SK-N-SH (cell line): ENCODE results near the gene ALG9. TPM values are rescaled to one million over a fixed set of nuclear protein-coding genes. Genes with fewer than 3 reads are reported as not detected.

Experiments
- CTCF ChIA-PET: fragments of 300-600, 350-600 bp; formaldehyde crosslinking; extraction: SDS; loops from one replicate; lab custom pipeline; 2021; lab: Yijun Ruan, JAX
- POLR2A ChIA-PET: fragments of 350-600 bp; sonication (Branson Sonifier 250); formaldehyde crosslinking; extraction: SDS; loops from one replicate; lab custom pipeline; 2020; ENCODE audit warnings: antibody characterized with exemption, inconsistent platforms; lab: Yijun Ruan, JAX
- DNase-seq: peaks from one replicate; pipeline ENCODE4 v3.0.0; 2012
- H2AFZ ChIP-seq: fragments of 200-600 bp; sonication (generic); 2 replicates; pipeline ENCODE4 v1.8.1; 2016; ENCODE audit warnings: antibody characterized with exemption, mild to moderate bottlenecking, low read depth
- H3F3A ChIP-seq: fragments of 200-600 bp; sonication (generic); replicated peaks from 2 replicates; pipeline ENCODE3; 2016; ENCODE audit warnings: antibody characterized with exemption, mild to moderate bottlenecking; ENCODE audit not compliant: insufficient read depth
- H3K27ac ChIP-seq, 2 experiments: fragments of 200-500 bp in 1 of 2; fragments of 200-600 bp in 1 of 2; sonication (Bioruptor generic) in 1 of 2; sonication (generic), shearing (Covaris generic) in 1 of 2; 2 replicates each; pipeline versions ENCODE4 v1.5.1 to v1.6.1; 2014 to 2016; ENCODE audit warnings: low read depth in 2 of 2, inconsistent platforms in 1 of 2, low read length in 1 of 2, mild to moderate bottlenecking in 1 of 2, mixed read lengths in 1 of 2
- H3K27me3 ChIP-seq: fragments of 200-600 bp; sonication (generic), shearing (Covaris generic); 2 replicates; pipeline ENCODE4 v1.6.1; 2016; ENCODE audit warnings: mixed run types; ENCODE audit not compliant: insufficient read depth
- H3K36me3 ChIP-seq, 2 experiments: fragments of 200-500 bp in 1 of 2; fragments of 200-600 bp in 1 of 2; sonication (Bioruptor generic) in 1 of 2; sonication (generic) in 1 of 2; replicated peaks in 1 of 2; 2 replicates each; pipeline versions ENCODE3 to v1.5.1; 2014 to 2016; ENCODE audit warnings: low read length in 1 of 2, mild to moderate bottlenecking in 1 of 2; ENCODE audit not compliant: insufficient read depth in 2 of 2, control insufficient read depth in 1 of 2
- H3K4me1 ChIP-seq, 2 experiments: fragments of 200-500 bp in 1 of 2; fragments of 200-600 bp in 1 of 2; sonication (Bioruptor generic) in 1 of 2; sonication (generic), shearing (Covaris generic) in 1 of 2; 2 replicates each; pipeline versions ENCODE4 v1.5.1 to v1.6.1; 2014 to 2016; ENCODE audit warnings: low read depth in 1 of 2, low read length in 1 of 2, mixed run types in 1 of 2; ENCODE audit not compliant: insufficient read depth in 2 of 2, control insufficient read depth in 1 of 2
- H3K4me2 ChIP-seq: fragments of 200-600 bp; sonication (generic), shearing (Covaris generic); 2 replicates; pipeline ENCODE4 v1.6.1; 2017; ENCODE audit warnings: mixed run types
- H3K4me3 ChIP-seq, 2 experiments: fragments of 200-500 bp in 1 of 2; fragments of 200-600 bp in 1 of 2; sonication (Bioruptor generic) in 1 of 2; sonication (generic), shearing (Covaris generic) in 1 of 2; 2 replicates each; pipeline versions ENCODE4 v1.5.1 to v1.8.1; 2014 to 2016; ENCODE audit warnings: low read depth in 2 of 2, inconsistent platforms in 1 of 2, low read length in 1 of 2, mild to moderate bottlenecking in 1 of 2, mixed read lengths in 1 of 2, moderate library complexity in 1 of 2
- H3K79me2 ChIP-seq: fragments of 200-600 bp; sonication (generic); 2 replicates; pipeline ENCODE4 v1.8.1; 2017; ENCODE audit warnings: mild to moderate bottlenecking; ENCODE audit not compliant: insufficient read depth
- H3K9ac ChIP-seq: fragments of 200-600 bp; sonication (generic); 2 replicates; pipeline ENCODE4 v1.6.1; 2017; ENCODE audit warnings: mixed run types
- H3K9me2 ChIP-seq: fragments of 200-600 bp; sonication (generic); 2 replicates; pipeline ENCODE4 v1.6.1; 2017; ENCODE audit warnings: mixed run types
- H3K9me3 ChIP-seq: fragments of 200-600 bp; sonication (generic); 2 replicates; pipeline ENCODE4 v1.6.1; 2017; ENCODE audit warnings: mixed run types, mild to moderate bottlenecking, moderate library complexity
- H4K20me1 ChIP-seq: fragments of 200-600 bp; sonication (generic); 2 replicates; pipeline ENCODE4 v1.6.1; 2017; ENCODE audit warnings: mild to moderate bottlenecking, mixed run types; ENCODE audit not compliant: insufficient read depth
- EP300 ChIP-seq, 2 experiments: IDR thresholded peaks; 2 replicates each; pipeline versions ENCODE4 v1.4.0 to v1.6.1; 2012; ENCODE audit warnings: borderline replicate concordance in 1 of 2, low read depth in 1 of 2, low read length in 1 of 2
- EZH2phosphoT487 ChIP-seq: fragments of 200-600 bp; sonication (generic); IDR thresholded peaks from 2 replicates; pipeline ENCODE4 v1.6.1; 2017; ENCODE audit warnings: low read depth, mixed run types, mild to moderate bottlenecking, antibody characterized with exemption, moderate library complexity, borderline replicate concordance
- GABPA ChIP-seq: IDR thresholded peaks from 2 replicates; pipeline ENCODE4 v1.4.0; 2012; ENCODE audit warnings: low read depth, mild to moderate bottlenecking
- GATA2 ChIP-seq: sonication (generic); formaldehyde crosslinking; IDR thresholded peaks from 2 replicates; pipeline ENCODE4 v1.5.0; 2020; ENCODE audit warnings: mild to moderate bottlenecking, missing genetic modification reagents
- JUND ChIP-seq: IDR thresholded peaks from 2 replicates; pipeline ENCODE4 v1.4.0; 2012
- MEF2A ChIP-seq: IDR thresholded peaks from 2 replicates; pipeline ENCODE4 v1.4.0; 2012; ENCODE audit warnings: low read depth, borderline replicate concordance
- NFIC ChIP-seq: IDR thresholded peaks from 2 replicates; pipeline ENCODE4 v1.4.0; 2012; ENCODE audit warnings: borderline replicate concordance
- NRF1 ChIP-seq: IDR thresholded peaks from 2 replicates; pipeline ENCODE4 v1.6.1; 2012; ENCODE audit warnings: low read depth, mild to moderate bottlenecking, low read length
- RAD21 ChIP-seq: IDR thresholded peaks from 2 replicates; pipeline ENCODE4 v1.6.1; 2012; ENCODE audit warnings: mild to moderate bottlenecking, low read length
- RCOR1 ChIP-seq: fragments of 150-350 bp; IDR thresholded peaks from 2 replicates; pipeline ENCODE4 v1.6.1; 2017; ENCODE audit warnings: antibody characterized with exemption, low read length
- RFX5 ChIP-seq: IDR thresholded peaks from 2 replicates; pipeline ENCODE4 v1.6.1; 2012; ENCODE audit warnings: mild to moderate bottlenecking, improper control_type of control experiment, low read length
- RXRA ChIP-seq: IDR thresholded peaks from 2 replicates; pipeline ENCODE4 v1.4.0; 2012; ENCODE audit warnings: low read depth, mild to moderate bottlenecking, borderline replicate concordance
- SIN3A ChIP-seq: IDR thresholded peaks from 2 replicates; pipeline ENCODE4 v1.6.1; 2012; ENCODE audit warnings: low read depth, mild to moderate bottlenecking, low read length, moderate library complexity, borderline replicate concordance
- SMC3 ChIP-seq: IDR thresholded peaks from 2 replicates; pipeline ENCODE4 v1.6.1; 2012; ENCODE audit warnings: low read depth, low read length, improper control_type of control experiment
- TCF12 ChIP-seq: IDR thresholded peaks from 2 replicates; pipeline ENCODE4 v1.4.0; 2012
- YY1 ChIP-seq: IDR thresholded peaks from 2 replicates; pipeline ENCODE4 v1.4.0; 2012; ENCODE audit warnings: low read depth, mild to moderate bottlenecking
- WGBS: methylation state at CpG from one replicate; pipeline ENCODE4 v1.1.6; 2017; ENCODE audit warnings: low lambda C conversion rate; 5-methylcytosine and 5-hydroxymethylcytosine counted together
- polyA plus RNA-seq, 3 experiments: library from polyadenylated mRNA; depleted of rRNA; stranded (reverse); fragments of >200 nt; gene quantifications; 2 replicates each; pipeline ENCODE4 v1.2.3, GENCODE V29; 2012
- TF ChIP-seq, protein P1 (sequence below): IDR thresholded peaks from 2 replicates; pipeline ENCODE4 v1.6.1; 2012; ENCODE audit warnings: mild to moderate bottlenecking, low read depth, low read length, moderate library complexity
- TF ChIP-seq, protein P2 (sequence below): IDR thresholded peaks from 2 replicates; pipeline ENCODE4 v1.4.0; 2012; ENCODE audit warnings: low read depth, borderline replicate concordance
- TF ChIP-seq, protein P3 (sequence below): IDR thresholded peaks from 2 replicates; pipeline ENCODE4; 2012
- TF ChIP-seq, protein P4 (sequence below): fragments of 200-600 bp; sonication (generic); IDR thresholded peaks from 2 replicates; pipeline ENCODE4 v1.6.1; 2017; ENCODE audit warnings: antibody characterized with exemption, mild to moderate bottlenecking, moderate library complexity

Gene ALG9
- polyA plus RNA-seq, 1 of the 3 experiments (the other 2 are of a cell fraction) = 17.9 TPM

DNA sequence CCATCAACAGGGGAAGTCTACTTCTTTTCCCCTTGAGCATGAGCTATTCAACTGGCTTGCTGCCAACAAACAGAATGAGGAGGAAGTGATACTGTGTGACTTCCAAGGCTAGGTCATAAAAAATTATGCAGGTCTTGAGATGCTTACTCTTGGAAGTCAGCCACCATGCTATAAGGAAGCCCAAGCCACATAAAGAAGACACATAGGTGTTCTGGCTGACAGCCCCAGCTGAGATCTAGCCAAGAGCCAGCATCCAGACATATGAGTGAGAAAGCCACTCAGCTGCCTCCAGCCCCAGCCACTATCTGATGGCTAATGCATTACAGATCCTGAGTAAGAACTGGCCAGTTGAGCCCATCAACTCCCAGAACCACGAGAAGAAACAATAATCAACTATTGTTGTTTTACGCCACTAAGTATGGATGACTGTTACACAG, 74.2 kb downstream of the ALG9 start (continued):
- TF ChIP-seq RXRA (no peak), RAD21 (no peak), RCOR1 (no peak; the same call in 1 of the 2 replicates), TCF12 (0 out of 2 replicates have a peak, but pooled peaks have one; percentile 9), SMC3 (no peak), NFIC (peak; percentile 58; the same call in 1 of the 2 replicates), RFX5 (no peak)
- TF ChIP-seq, protein P1, sequence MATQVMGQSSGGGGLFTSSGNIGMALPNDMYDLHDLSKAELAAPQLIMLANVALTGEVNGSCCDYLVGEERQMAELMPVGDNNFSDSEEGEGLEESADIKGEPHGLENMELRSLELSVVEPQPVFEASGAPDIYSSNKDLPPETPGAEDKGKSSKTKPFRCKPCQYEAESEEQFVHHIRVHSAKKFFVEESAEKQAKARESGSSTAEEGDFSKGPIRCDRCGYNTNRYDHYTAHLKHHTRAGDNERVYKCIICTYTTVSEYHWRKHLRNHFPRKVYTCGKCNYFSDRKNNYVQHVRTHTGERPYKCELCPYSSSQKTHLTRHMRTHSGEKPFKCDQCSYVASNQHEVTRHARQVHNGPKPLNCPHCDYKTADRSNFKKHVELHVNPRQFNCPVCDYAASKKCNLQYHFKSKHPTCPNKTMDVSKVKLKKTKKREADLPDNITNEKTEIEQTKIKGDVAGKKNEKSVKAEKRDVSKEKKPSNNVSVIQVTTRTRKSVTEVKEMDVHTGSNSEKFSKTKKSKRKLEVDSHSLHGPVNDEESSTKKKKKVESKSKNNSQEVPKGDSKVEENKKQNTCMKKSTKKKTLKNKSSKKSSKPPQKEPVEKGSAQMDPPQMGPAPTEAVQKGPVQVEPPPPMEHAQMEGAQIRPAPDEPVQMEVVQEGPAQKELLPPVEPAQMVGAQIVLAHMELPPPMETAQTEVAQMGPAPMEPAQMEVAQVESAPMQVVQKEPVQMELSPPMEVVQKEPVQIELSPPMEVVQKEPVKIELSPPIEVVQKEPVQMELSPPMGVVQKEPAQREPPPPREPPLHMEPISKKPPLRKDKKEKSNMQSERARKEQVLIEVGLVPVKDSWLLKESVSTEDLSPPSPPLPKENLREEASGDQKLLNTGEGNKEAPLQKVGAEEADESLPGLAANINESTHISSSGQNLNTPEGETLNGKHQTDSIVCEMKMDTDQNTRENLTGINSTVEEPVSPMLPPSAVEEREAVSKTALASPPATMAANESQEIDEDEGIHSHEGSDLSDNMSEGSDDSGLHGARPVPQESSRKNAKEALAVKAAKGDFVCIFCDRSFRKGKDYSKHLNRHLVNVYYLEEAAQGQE = no peak

DNA sequence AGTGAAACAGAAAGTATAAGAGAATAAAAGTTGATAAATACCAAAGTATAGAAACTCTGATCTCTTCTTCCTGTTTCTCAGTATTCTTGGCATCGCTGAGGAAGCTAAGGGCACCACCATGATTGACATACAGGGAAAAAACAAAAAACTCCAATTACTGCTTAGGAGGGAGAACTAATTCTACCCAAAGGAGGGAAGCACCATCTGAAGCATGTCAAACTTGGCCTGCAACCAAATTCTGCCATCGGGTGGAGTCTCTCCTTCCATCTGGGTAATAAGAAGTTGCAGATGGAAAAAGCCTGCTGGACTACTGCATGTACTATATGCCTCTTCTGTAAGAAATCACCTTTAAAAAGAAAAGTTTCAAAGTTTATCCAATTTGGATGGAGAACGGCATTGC, 74.7 kb downstream of the ALG9 start:
- Histone ChIP-seq H3K27me3 (no peaks in the 10 kb centered on the region), H3K79me2 (no peaks in the 10 kb centered on the region), H3K4me2 (no peak overlapping the region), H3K4me1 (peaks cover 18 to 26% of the 10 kb centered on the region in 2 experiments; a peak in 3 of 4 replicates), H3K27ac (peak overlapping the region; percentile 18 to 28; a peak in 2 of 4 replicates), H3K36me3 (peaks cover 0 to 2% of the 10 kb centered on the region in 2 experiments), H4K20me1 (no peaks in the 10 kb centered on the region), H3F3A (peaks cover 27% of the 10 kb centered on the region), H3K9ac (no peak overlapping the region), H3K9me2 (no peaks in the 10 kb centered on the region), H3K4me3 (no peak overlapping the region), H2AFZ (no peak overlapping the region), H3K9me3 (no peaks in the 10 kb centered on the region)
- CTCF ChIA-PET = interaction anchor here (0.9 to 2.9 kb wide), 8 partner anchors 11 to 255 kb away, joined by 3 to 11 read pairs (median 6); no protein-coding TSS in a partner anchor
- 86% methylated on average over 3 of the region's 3 CpGs for WGBS
- no peak for DNase-seq
- POLR2A ChIA-PET = no interaction called here
- TF ChIP-seq SIN3A (no peak), YY1 (no peak), NFIC (no peak), GABPA (no peak), EP300 (IDR thresholded peaks at IDR 0.05; ENCODE audit: borderline replicate concordance in 1 of 2, low read depth in 1 of 2, low read length in 1 of 2) (no peak), GATA2 (no peak), MEF2A (no peak), NRF1 (no peak), EZH2phosphoT487 (no peak), JUND (no peak)
- TF ChIP-seq, protein P2, sequence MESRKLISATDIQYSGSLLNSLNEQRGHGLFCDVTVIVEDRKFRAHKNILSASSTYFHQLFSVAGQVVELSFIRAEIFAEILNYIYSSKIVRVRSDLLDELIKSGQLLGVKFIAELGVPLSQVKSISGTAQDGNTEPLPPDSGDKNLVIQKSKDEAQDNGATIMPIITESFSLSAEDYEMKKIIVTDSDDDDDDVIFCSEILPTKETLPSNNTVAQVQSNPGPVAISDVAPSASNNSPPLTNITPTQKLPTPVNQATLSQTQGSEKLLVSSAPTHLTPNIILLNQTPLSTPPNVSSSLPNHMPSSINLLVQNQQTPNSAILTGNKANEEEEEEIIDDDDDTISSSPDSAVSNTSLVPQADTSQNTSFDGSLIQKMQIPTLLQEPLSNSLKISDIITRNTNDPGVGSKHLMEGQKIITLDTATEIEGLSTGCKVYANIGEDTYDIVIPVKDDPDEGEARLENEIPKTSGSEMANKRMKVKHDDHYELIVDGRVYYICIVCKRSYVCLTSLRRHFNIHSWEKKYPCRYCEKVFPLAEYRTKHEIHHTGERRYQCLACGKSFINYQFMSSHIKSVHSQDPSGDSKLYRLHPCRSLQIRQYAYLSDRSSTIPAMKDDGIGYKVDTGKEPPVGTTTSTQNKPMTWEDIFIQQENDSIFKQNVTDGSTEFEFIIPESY = no peak
- TF ChIP-seq, protein P1 = no peak
- TF ChIP-seq, protein P3, sequence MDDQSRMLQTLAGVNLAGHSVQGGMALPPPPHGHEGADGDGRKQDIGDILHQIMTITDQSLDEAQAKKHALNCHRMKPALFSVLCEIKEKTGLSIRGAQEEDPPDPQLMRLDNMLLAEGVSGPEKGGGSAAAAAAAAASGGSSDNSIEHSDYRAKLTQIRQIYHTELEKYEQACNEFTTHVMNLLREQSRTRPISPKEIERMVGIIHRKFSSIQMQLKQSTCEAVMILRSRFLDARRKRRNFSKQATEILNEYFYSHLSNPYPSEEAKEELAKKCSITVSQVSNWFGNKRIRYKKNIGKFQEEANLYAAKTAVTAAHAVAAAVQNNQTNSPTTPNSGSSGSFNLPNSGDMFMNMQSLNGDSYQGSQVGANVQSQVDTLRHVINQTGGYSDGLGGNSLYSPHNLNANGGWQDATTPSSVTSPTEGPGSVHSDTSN = no peak
- TF ChIP-seq, protein P4, sequence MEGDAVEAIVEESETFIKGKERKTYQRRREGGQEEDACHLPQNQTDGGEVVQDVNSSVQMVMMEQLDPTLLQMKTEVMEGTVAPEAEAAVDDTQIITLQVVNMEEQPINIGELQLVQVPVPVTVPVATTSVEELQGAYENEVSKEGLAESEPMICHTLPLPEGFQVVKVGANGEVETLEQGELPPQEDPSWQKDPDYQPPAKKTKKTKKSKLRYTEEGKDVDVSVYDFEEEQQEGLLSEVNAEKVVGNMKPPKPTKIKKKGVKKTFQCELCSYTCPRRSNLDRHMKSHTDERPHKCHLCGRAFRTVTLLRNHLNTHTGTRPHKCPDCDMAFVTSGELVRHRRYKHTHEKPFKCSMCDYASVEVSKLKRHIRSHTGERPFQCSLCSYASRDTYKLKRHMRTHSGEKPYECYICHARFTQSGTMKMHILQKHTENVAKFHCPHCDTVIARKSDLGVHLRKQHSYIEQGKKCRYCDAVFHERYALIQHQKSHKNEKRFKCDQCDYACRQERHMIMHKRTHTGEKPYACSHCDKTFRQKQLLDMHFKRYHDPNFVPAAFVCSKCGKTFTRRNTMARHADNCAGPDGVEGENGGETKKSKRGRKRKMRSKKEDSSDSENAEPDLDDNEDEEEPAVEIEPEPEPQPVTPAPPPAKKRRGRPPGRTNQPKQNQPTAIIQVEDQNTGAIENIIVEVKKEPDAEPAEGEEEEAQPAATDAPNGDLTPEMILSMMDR = no peak
